ENCODE data around the gene CIAO1.
"Not testable (repeated sequence)": the region's sequence is repeated elsewhere in the genome, so short reads cannot be mapped to it uniquely, and the experiment has no call there.

CIAO1 gene

DNA sequence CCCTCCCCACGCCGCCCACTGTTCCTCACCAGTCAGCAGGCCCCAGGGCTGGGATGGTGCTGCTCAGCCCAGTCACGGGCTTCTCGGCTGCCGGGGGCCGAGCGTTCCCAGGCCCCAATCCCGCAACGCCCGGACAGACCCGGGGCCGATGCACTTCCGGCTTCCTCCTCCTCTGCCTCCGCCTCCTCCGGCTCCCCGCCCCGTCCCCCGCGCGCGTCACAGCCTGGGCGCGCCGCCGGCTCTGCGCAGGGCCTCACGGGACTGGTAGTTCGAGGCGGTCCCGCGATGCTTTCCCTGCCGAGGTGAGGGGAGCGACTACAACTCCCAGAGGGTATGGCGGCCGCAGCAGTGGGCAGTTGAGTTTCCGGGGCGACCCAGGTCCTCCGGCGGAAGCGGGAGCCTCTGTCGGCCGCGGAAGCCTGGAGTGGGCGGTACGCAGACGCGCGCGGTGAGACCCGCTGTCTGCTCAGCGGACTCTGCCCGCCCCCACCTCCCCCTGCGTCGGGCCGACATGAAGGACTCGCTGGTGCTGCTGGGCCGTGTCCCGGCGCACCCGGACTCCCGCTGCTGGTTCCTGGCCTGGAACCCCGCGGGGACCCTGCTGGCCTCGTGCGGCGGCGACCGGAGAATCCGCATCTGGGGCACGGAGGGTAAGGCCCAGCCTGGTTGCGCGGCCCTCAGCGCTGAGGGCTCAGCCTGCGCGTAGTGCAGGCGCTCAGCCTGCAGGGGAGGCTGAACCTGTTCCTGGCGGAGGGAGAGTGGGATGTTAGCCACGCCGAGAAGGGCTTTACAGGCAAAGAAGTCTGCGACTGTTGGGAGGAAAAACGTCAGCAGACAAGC, at the start of gene CIAO1, which contains the start of gene TMEM127:
CIAO1 (plus strand) TSS at position 386 of the 840 bp plus-strand sequence; CDS start at position 512, 126 bp downstream.
TMEM127 (minus strand) TSS at position 158 of the 840 bp plus-strand sequence. CDS start 616 bp downstream, outside the sequence.
- DNase-seq (ENCODE audit: extremely low spot score), result peak; percentile 99
- peak; percentile 14 for TF ChIP-seq CTCF (IDR thresholded peaks at IDR 0.05; ENCODE audit: control extremely low read depth, extremely low read depth, low read depth, missing control alignments)
- ChIA-PET CTCF (interaction anchor here (1.1 to 3.6 kb wide), 8 partner anchors 12 to 274 kb away, joined by 3 to 18 read pairs (median 4); partner anchors contain the start of genes ANKRD36C and ASTL), POLR2A (interaction anchor here (0.5 kb wide), 1 partner anchor 9 kb away, joined by 4 read pairs; no protein-coding TSS in a partner anchor)

GRCh38 chr2:96218508-96219131, 47.4 kb upstream of the CIAO1 start:
- POLR2A ChIA-PET, result interaction anchor here (0.9 kb wide), 1 partner anchor 10 kb away, joined by 3 read pairs; the partner anchor contains the start of gene STARD7
- no peak for TF ChIP-seq CTCF (IDR thresholded peaks at IDR 0.05; ENCODE audit: control extremely low read depth, extremely low read depth, low read depth, missing control alignments)
- CTCF ChIA-PET, result interaction anchor here (1.0 kb wide), 1 partner anchor 15 kb away, joined by 3 read pairs; no protein-coding TSS in a partner anchor
- no peak for DNase-seq (ENCODE audit: extremely low spot score)

GRCh38 chr2:96219959-96220358, 46.1 kb upstream of the CIAO1 start:
- POLR2A ChIA-PET; DNase-seq (ENCODE audit: extremely low spot score); CTCF ChIA-PET: not testable (repeated sequence)

DNA sequence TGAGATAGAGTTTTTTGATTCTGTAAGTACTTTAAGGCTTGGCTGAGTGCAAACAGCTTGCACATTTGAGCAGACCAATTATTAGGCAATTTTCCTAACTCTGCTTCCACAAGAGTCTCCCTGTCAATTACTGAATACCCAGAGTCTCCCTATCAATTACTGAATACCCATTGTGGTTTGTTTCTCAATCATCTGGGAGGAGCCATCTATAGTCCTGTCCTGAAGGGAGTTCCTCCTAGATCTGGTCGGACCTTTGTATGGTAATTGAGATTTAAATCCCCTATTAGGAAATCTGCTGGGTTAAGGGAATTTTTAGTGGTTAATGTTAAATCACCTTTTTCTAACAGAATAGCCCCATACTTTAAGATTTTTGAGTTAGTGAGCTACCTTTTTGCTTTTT, 44.9 kb upstream of the CIAO1 start:
- POLR2A ChIA-PET; DNase-seq (ENCODE audit: extremely low spot score): not testable (repeated sequence)

GRCh38 chr2:96225016-96225533, 41.0 kb upstream of the CIAO1 start:
- no peak for TF ChIP-seq CTCF (IDR thresholded peaks at IDR 0.05; ENCODE audit: control extremely low read depth, extremely low read depth, low read depth, missing control alignments)
- DNase-seq (ENCODE audit: extremely low spot score), result peak; percentile 50
- POLR2A ChIA-PET, result interaction anchor here (0.6 kb wide), 1 partner anchor 45 kb away, joined by 4 read pairs; no protein-coding TSS in a partner anchor
- CTCF ChIA-PET, result interaction anchor here (0.8 to 3.8 kb wide), 8 partner anchors 9 to 83 kb away, joined by 3 to 16 read pairs (median 4); no protein-coding TSS in a partner anchor

More for the DNA sequence above, 44.9 kb upstream of the CIAO1 start:
- CTCF ChIA-PET, result not testable (repeated sequence)

DNA sequence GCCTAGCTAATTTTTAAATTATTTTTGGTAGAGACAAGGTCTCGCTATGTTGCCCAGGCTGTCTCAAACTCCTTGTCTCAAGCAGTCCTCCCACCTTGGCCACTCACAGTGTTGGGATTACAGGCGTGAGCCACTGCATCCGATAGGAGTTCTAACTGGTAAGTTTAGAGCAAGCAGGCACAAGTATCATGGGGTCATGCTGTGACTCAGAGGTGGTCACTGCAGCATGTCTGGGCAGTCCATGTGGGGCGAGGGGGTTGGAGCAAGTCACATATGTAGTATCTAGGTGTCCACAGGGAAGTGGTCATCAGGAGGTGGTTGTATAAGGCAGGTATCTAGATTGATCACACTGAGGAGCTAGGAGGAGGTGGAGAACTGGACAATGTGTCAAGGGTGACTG, 34.7 kb upstream of the CIAO1 start:
- POLR2A ChIA-PET, result no interaction called here
- no peak for TF ChIP-seq CTCF (IDR thresholded peaks at IDR 0.05; ENCODE audit: control extremely low read depth, extremely low read depth, low read depth, missing control alignments)
- CTCF ChIA-PET, result interaction anchor here (1.2 to 4.0 kb wide), 5 partner anchors 9 to 57 kb away, joined by 3 to 25 read pairs (median 6); no protein-coding TSS in a partner anchor
- DNase-seq (ENCODE audit: extremely low spot score), result no peak

DNA sequence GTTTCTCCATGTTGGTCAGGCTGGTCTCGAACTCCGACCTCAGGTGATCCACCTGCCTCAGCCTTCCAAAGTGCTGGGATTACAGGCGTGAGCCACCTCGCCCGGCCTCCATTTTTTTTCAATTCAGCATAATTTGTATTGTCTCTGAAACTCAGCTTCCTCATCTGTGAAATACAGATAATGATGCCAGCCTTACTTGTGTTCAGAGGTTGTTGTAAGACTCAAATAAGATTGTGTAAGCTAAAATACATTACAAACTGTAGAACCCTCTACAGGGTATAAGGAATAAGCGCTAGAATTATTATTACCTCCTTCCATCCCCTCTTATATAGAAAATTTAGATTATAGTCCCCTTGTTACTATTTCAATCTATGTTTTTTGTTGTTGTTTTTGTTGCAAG, 32.6 kb upstream of the CIAO1 start:
- no peak for DNase-seq (ENCODE audit: extremely low spot score)
- no peak for TF ChIP-seq CTCF (IDR thresholded peaks at IDR 0.05; ENCODE audit: control extremely low read depth, extremely low read depth, low read depth, missing control alignments)
- ChIA-PET CTCF (interaction anchor here (1.0 to 4.0 kb wide), 17 partner anchors 9 to 276 kb away, joined by 3 to 25 read pairs (median 9); partner anchors contain the start of genes ASTL and STARD7), POLR2A (interaction anchor here (0.5 to 1.8 kb wide), 4 partner anchors 9 to 94 kb away, joined by 3 to 7 read pairs (median 4); partner anchors contain the start of gene STARD7)
